Measurements from ENCODE around the gene PTOV1.
"Not testable (repeated sequence)": the region's sequence is repeated elsewhere in the genome, so short reads cannot be mapped to it uniquely, and the experiment has no call there.

The PTOV1 gene

GRCh38 chr19:49818649-49819370 lies 32.1 kb upstream of the PTOV1 start:
- DNase-seq: no peak

- DNase-seq: not testable (repeated sequence)
These were observed 31.4 kb upstream of the PTOV1 start for GRCh38 chr19:49819452-49820115.

- DNase-seq: no peak
These were observed 30.8 kb upstream of the PTOV1 start for GRCh38 chr19:49820125-49820524.

- no peak for DNase-seq
These were observed 27.5 kb upstream of the PTOV1 start for GRCh38 chr19:49823472-49823871.

GRCh38 chr19:49824662-49825061 lies 26.3 kb upstream of the PTOV1 start:
- DNase-seq: no peak

- DNase-seq: no peak
These were observed 23.9 kb upstream of the PTOV1 start for GRCh38 chr19:49827034-49827433.

GRCh38 chr19:49829200-49829599 lies 21.8 kb upstream of the PTOV1 start:
- DNase-seq: no peak

- DNase-seq: no peak
These were observed 21.2 kb upstream of the PTOV1 start for GRCh38 chr19:49829721-49830120.

- DNase-seq: no peak
These were observed 20.2 kb upstream of the PTOV1 start for GRCh38 chr19:49830766-49831165.

- no peak for DNase-seq
These were observed 19.4 kb upstream of the PTOV1 start for GRCh38 chr19:49831592-49831991.

- DNase-seq: no peak
These were observed 18.4 kb upstream of the PTOV1 start for GRCh38 chr19:49832556-49832955.

GRCh38 chr19:49833599-49833998 lies 17.4 kb upstream of the PTOV1 start:
- DNase-seq: no peak

- DNase-seq: no peak
These were observed 15.4 kb upstream of the PTOV1 start for GRCh38 chr19:49835562-49835961.

GRCh38 chr19:49836176-49837008 lies 14.6 kb upstream of the PTOV1 start:
- no peak for DNase-seq

GRCh38 chr19:49837009-49837310 lies 14.0 kb upstream of the PTOV1 start:
- no peak for DNase-seq

GRCh38 chr19:49837425-49837824 lies 13.5 kb upstream of the PTOV1 start:
- no peak for DNase-seq

GRCh38 chr19:49838885-49839588 lies 11.9 kb upstream of the PTOV1 start:
- no peak for DNase-seq

- DNase-seq: no peak
These were observed 11.2 kb upstream of the PTOV1 start for GRCh38 chr19:49839713-49840112.

GRCh38 chr19:49840321-49840720 lies 10.6 kb upstream of the PTOV1 start:
- no peak for DNase-seq

- no peak for DNase-seq
These were observed 10.2 kb upstream of the PTOV1 start for GRCh38 chr19:49840736-49841249.

- DNase-seq: no peak
These were observed 7.7 kb upstream of the PTOV1 start for GRCh38 chr19:49843265-49843664.

GRCh38 chr19:49844138-49845095 lies 6.5 kb upstream of the PTOV1 start:
- no peak for DNase-seq
